H1 (cell line): Measurements from ENCODE around the gene TRA2A. TPM values are rescaled to one million over a fixed set of nuclear protein-coding genes. Genes with fewer than 3 reads are reported as not detected.

Experiments
- CTCF ChIA-PET: fragments of 300-600 bp; sonication (Branson Sonifier 250); formaldehyde crosslinking; loops from one replicate; lab custom pipeline; 2021; ENCODE audit not compliant: partially characterized antibody; lab: Charles Lee
- POLR2A ChIA-PET: fragments of 300-600 bp; sonication (Branson Sonifier 250); formaldehyde crosslinking; loops from one replicate; lab custom pipeline; 2021; ENCODE audit warnings: inconsistent platforms; ENCODE audit not compliant: partially characterized antibody; lab: Charles Lee
- DNase-seq, 2 experiments: peaks; one replicate each; pipeline versions ENCODE4 v3.0.0 to v3.0.0-alpha.2; 2010 to 2022; ENCODE audit warnings: low spot score in 2 of 2, low read depth in 1 of 2, mixed read lengths in 1 of 2
- FAIRE-seq: peaks from 2 replicates; lab custom pipeline; 2011; peaks lifted over from hg19 to GRCh38; lab: Jason Lieb, UNC
- H2AFZ ChIP-seq: 2 replicates; pipeline ENCODE4 v1.8.1; 2012; ENCODE audit warnings: low read length, inconsistent platforms
- H2AK5ac ChIP-seq: 2 replicates; pipeline ENCODE4 v1.6.1; 2013; ENCODE audit warnings: low read depth, low read length
- H2BK120ac ChIP-seq: replicated peaks from 2 replicates; pipeline ENCODE3; 2013; ENCODE audit warnings: low read depth, low read length, inconsistent platforms
- H2BK12ac ChIP-seq: 2 replicates; pipeline ENCODE4 v1.6.1; 2013; ENCODE audit warnings: low read depth, low read length
- H2BK15ac ChIP-seq: 2 replicates; pipeline ENCODE4 v1.6.1; 2013; ENCODE audit warnings: low read length
- H2BK20ac ChIP-seq: 2 replicates; pipeline ENCODE4 v1.6.1; 2013; ENCODE audit warnings: low read length
- H2BK5ac ChIP-seq: 2 replicates; pipeline ENCODE4 v1.6.1; 2013; ENCODE audit warnings: low read depth, low read length
- H3K14ac ChIP-seq: 2 replicates; pipeline ENCODE4 v1.6.1; 2013; ENCODE audit warnings: inconsistent platforms; ENCODE audit not compliant: insufficient read length
- H3K18ac ChIP-seq: 2 replicates; pipeline ENCODE4 v1.6.1; 2013; ENCODE audit warnings: low read length; ENCODE audit errors: extremely low read depth
- H3K23ac ChIP-seq: 2 replicates; pipeline ENCODE4 v1.6.1; 2013; ENCODE audit warnings: inconsistent platforms; ENCODE audit not compliant: insufficient read length
- H3K23me2 ChIP-seq: 2 replicates; pipeline ENCODE4 v1.6.1; 2013; ENCODE audit warnings: low read depth, low read length
- H3K27ac ChIP-seq: 2 replicates; pipeline ENCODE4 v1.6.1; 2011; ENCODE audit warnings: low read depth, low read length, inconsistent platforms
- H3K27me3 ChIP-seq, 4 experiments: replicated peaks in 1 of 4; 1 replicate in 1 of 4; 2 replicates in 3 of 4; pipeline versions ENCODE4 v1.6.1 to v1.8.1; 2011 to 2013; ENCODE audit warnings: low read length in 3 of 4, mild to moderate bottlenecking in 3 of 4, inconsistent platforms in 2 of 4, mixed read lengths in 2 of 4, moderate library complexity in 1 of 4; ENCODE audit not compliant: control insufficient read depth in 3 of 4, insufficient read depth in 3 of 4; ENCODE audit errors: extremely low read depth in 1 of 4
- H3K36me3 ChIP-seq, 4 experiments: 2 replicates each; pipeline versions ENCODE4 v1.6.1 to v1.8.1; 2011 to 2013; ENCODE audit warnings: mild to moderate bottlenecking in 4 of 4, low read length in 3 of 4, moderate library complexity in 2 of 4, control low read depth in 1 of 4, inconsistent platforms in 1 of 4; ENCODE audit not compliant: insufficient read depth in 4 of 4, control insufficient read depth in 2 of 4
- H3K4ac ChIP-seq: replicated peaks from 2 replicates; pipeline ENCODE3; 2013; ENCODE audit warnings: low read length, low read depth, mixed read lengths, inconsistent platforms; ENCODE audit not compliant: insufficient read length
- H3K4me1 ChIP-seq, 4 experiments: replicated peaks in 1 of 4; 1 replicate in 1 of 4; 2 replicates in 3 of 4; pipeline versions ENCODE4 v1.6.1 to v1.8.1; 2011 to 2013; ENCODE audit warnings: low read length in 3 of 4, inconsistent platforms in 2 of 4, mixed read lengths in 1 of 4; ENCODE audit not compliant: insufficient read depth in 4 of 4, control insufficient read depth in 3 of 4
- H3K4me2 ChIP-seq, 2 experiments: 2 replicates each; pipeline versions ENCODE4 v1.6.1 to v1.8.1; 2011 to 2013; ENCODE audit warnings: low read depth in 2 of 2, low read length in 2 of 2, control low read depth in 1 of 2, inconsistent platforms in 1 of 2, mild to moderate bottlenecking in 1 of 2; ENCODE audit not compliant: insufficient read depth in 1 of 2
- H3K4me3 ChIP-seq, 4 experiments: fragments of 200-600, 300-600 bp in 1 of 4; sonication (generic), shearing (Covaris generic), sonication (Bioruptor Twin) in 1 of 4; 2 replicates each; pipeline versions ENCODE4 v1.5.1 to v1.8.1; 2011 to 2016; ENCODE audit warnings: low read length in 4 of 4, low read depth in 3 of 4, control low read depth in 2 of 4, inconsistent platforms in 2 of 4, mild to moderate bottlenecking in 2 of 4, mixed read lengths in 1 of 4, moderate library complexity in 1 of 4; ENCODE audit not compliant: insufficient read depth in 2 of 4; ENCODE audit errors: extremely low read depth in 1 of 4
- H3K56ac ChIP-seq: replicated peaks from 2 replicates; pipeline ENCODE3; 2013; ENCODE audit warnings: low read depth, mild to moderate bottlenecking, mixed read lengths, low read length, inconsistent platforms; ENCODE audit not compliant: insufficient read length
- H3K79me1 ChIP-seq: 2 replicates; pipeline ENCODE4 v1.6.1; 2013; ENCODE audit warnings: low read depth, low read length, control low read depth
- H3K79me2 ChIP-seq, 2 experiments: 2 replicates each; pipeline versions ENCODE4 v1.6.1 to v1.8.1; 2012 to 2013; ENCODE audit warnings: low read length in 2 of 2, mild to moderate bottlenecking in 2 of 2, inconsistent platforms in 1 of 2; ENCODE audit not compliant: insufficient read depth in 2 of 2, control insufficient read depth in 1 of 2
- H3K9ac ChIP-seq, 4 experiments: replicated peaks in 1 of 4; 1 replicate in 1 of 4; 2 replicates in 3 of 4; pipeline versions ENCODE4 v1.6.1 to v1.8.1; 2011 to 2013; ENCODE audit warnings: low read depth in 3 of 4, low read length in 3 of 4, control low read depth in 2 of 4, mild to moderate bottlenecking in 2 of 4, moderate library complexity in 2 of 4, inconsistent platforms in 1 of 4; ENCODE audit errors: extremely low read depth in 1 of 4
- H3K9me3 ChIP-seq, 2 experiments: 2 replicates each; pipeline versions ENCODE4 v1.6.1 to v1.8.1; 2012 to 2013; ENCODE audit warnings: mild to moderate bottlenecking in 2 of 2, moderate library complexity in 2 of 2, control low read depth in 1 of 2, inconsistent platforms in 1 of 2, low read depth in 1 of 2, low read length in 1 of 2, mixed read lengths in 1 of 2; ENCODE audit not compliant: insufficient read depth in 2 of 2
- H4K20me1 ChIP-seq, 2 experiments: replicated peaks in 1 of 2; 2 replicates each; pipeline versions ENCODE3 to v1.8.1; 2011 to 2013; ENCODE audit warnings: inconsistent platforms in 2 of 2, low read length in 2 of 2, mild to moderate bottlenecking in 1 of 2; ENCODE audit not compliant: insufficient read depth in 2 of 2, control insufficient read depth in 1 of 2
- H4K5ac ChIP-seq: 2 replicates; pipeline ENCODE4 v1.6.1; 2013; ENCODE audit warnings: low read length, low read depth, mixed read lengths, inconsistent platforms; ENCODE audit not compliant: insufficient read length
- H4K8ac ChIP-seq: 2 replicates; pipeline ENCODE4 v1.8.0; 2013; ENCODE audit warnings: mild to moderate bottlenecking, moderate library complexity, low read length, inconsistent platforms; ENCODE audit not compliant: insufficient read depth; ENCODE audit errors: extremely low read depth
- H4K91ac ChIP-seq: replicated peaks from 2 replicates; pipeline ENCODE3; 2013; ENCODE audit warnings: low read length, mixed read lengths, inconsistent platforms; ENCODE audit not compliant: insufficient read length
- KDM1A ChIP-seq: fragments of 200-600, 300-600 bp; sonication (generic); IDR thresholded peaks from 2 replicates; pipeline ENCODE4 v1.7.1; 2016; ENCODE audit warnings: mild to moderate bottlenecking, low read length, borderline replicate concordance
- SIX5 ChIP-seq: IDR thresholded peaks from 2 replicates; pipeline ENCODE4 v1.6.1; 2011; ENCODE audit warnings: mild to moderate bottlenecking, low read depth, low read length
- WGBS, 2 experiments: shearing (Covaris generic) in 1 of 2; methylation state at CpG; one replicate each; pipeline versions ENCODE4 v1.1.6 to v1.1.7; 2013 to 2015; ENCODE audit warnings: low lambda C conversion rate in 2 of 2, mixed read lengths in 2 of 2, inconsistent platforms in 1 of 2, low coverage in 1 of 2, missing lambda C conversion rate in 1 of 2; ENCODE audit not compliant: insufficient replicate concordance in 2 of 2, insufficient coverage in 1 of 2, insufficient read length in 1 of 2; ENCODE audit errors: extremely low coverage in 1 of 2, missing lambda C conversion rate in 1 of 2; 5-methylcytosine and 5-hydroxymethylcytosine counted together
- polyA plus RNA-seq, 7 experiments: library from polyadenylated mRNA; depleted of rRNA in 3 of 7; stranded (reverse) in 5 of 7; unstranded in 2 of 7; fragments of >200 nt in 5 of 7; fragments of 200-250 nt in 2 of 7; gene quantifications; 1 replicate in 5 of 7; 2 replicates in 1 of 7; 4 replicates in 1 of 7; pipeline versions ENCODE4 v1.2.1 to v1.2.3, GENCODE V29; 2011 to 2013; ENCODE audit warnings: missing spikeins in 2 of 7, mixed read lengths in 2 of 7
- total RNA-seq: library from RNA; stranded (reverse); fragmentation: NEBNext Ultra II Directional; extraction: Animal tissue kit (Norgen Biotek cat#: 25700); gene quantifications from 2 replicates; pipeline ENCODE4 v1.2.1, GENCODE V29; 2021

TRA2A gene
- total and polyA plus RNA-seq, 2 of the 8 experiments (the other 6 are each of a cell fraction or from before 2014, with no cell fraction given) = 116 to 125 TPM

- no peaks in the 10 kb centered on the region for H3K4me1 ChIP-seq
- peaks cover 0 to 5% of the 10 kb centered on the region in 2 experiments; a peak in 1 of 4 replicates for H3K9me3 ChIP-seq
- DNase-seq (no peak), FAIRE-seq (no peak)
- no peak overlapping the region for H3K4ac ChIP-seq
- no peak overlapping the region for H3K23ac ChIP-seq
- 87% methylated on average over 3 of the region's 3 CpGs; no CpG with 5 or more reads in 1 of the 2 experiments for WGBS, 2 experiments
- TF ChIP-seq SIX5 (no peak), KDM1A (peak; percentile 42; the same call in 1 of the 2 replicates)
- H2BK5ac ChIP-seq = no peak overlapping the region
- no peaks in the 10 kb centered on the region for H3K79me1 ChIP-seq
- no peak overlapping the region for H2AFZ ChIP-seq
- ChIA-PET CTCF (interaction anchor here (1.1 to 3.8 kb wide), 5 partner anchors 14 to 268 kb away, joined by 3 to 9 read pairs (median 4); no protein-coding TSS in a partner anchor), POLR2A (interaction anchor here (0.6 to 5.0 kb wide), 2 partner anchors 11 to 14 kb away, joined by 3 to 37 read pairs; partner anchors contain the start of gene TRA2A)
- no peak overlapping the region for H3K9ac ChIP-seq
- H2AK5ac ChIP-seq = no peak overlapping the region
- no peak overlapping the region for H3K14ac ChIP-seq
- no peaks in the 10 kb centered on the region for H3K36me3 ChIP-seq
- H4K5ac ChIP-seq = no peak overlapping the region
- no peaks in the 10 kb centered on the region for H4K20me1 ChIP-seq
- H3K79me2 ChIP-seq = no peaks in the 10 kb centered on the region
- H3K18ac ChIP-seq = no peak overlapping the region
- no peak overlapping the region for H3K4me3 ChIP-seq
- H2BK12ac ChIP-seq = no peak overlapping the region
- no peaks in the 10 kb centered on the region for H3K27me3 ChIP-seq
- H3K56ac ChIP-seq = no peak overlapping the region
- H3K27ac ChIP-seq = no peak overlapping the region
- H3K23me2 ChIP-seq = no peaks in the 10 kb centered on the region
- no peak overlapping the region for H4K8ac ChIP-seq
- H2BK15ac ChIP-seq = no peak overlapping the region
- H4K91ac ChIP-seq = no peak overlapping the region
- H2BK20ac ChIP-seq = no peak overlapping the region
- H2BK120ac ChIP-seq = no peak overlapping the region
- no peak overlapping the region for H3K4me2 ChIP-seq
Measured at GRCh38 chr7:23542752-23543151, 11.0 kb upstream of the TRA2A start.
